Breast epithelium (tissue), 4 donors: ENCODE data around the gene HSD17B14. TPM values are rescaled to one million over a fixed set of nuclear protein-coding genes. Genes with fewer than 3 reads are reported as not detected.
A peak's percentile ranks its signal among the peaks of the same experiment; 100 is the strongest.

Experiments
- DNase-seq, 2 donors: peaks; one replicate each; pipeline ENCODE4 v3.0.0-alpha.2; 2019; ENCODE audit warnings: low spot score in 2 of 2
- H3K27ac ChIP-seq, 2 donors: fragments of 200-600 bp; sonication (generic) in 1 of 2; one replicate each; pipeline ENCODE4 v1.5.1; 2016 to 2019; ENCODE audit warnings: mild to moderate bottlenecking in 1 of 2
- H3K27me3 ChIP-seq, 2 donors: fragments of 200-600 bp; sonication (generic) in 1 of 2; one replicate each; pipeline versions ENCODE4 v1.5.1 to v1.6.0; 2017 to 2019; ENCODE audit warnings: control low read depth in 1 of 2, mild to moderate bottlenecking in 1 of 2
- H3K36me3 ChIP-seq: fragments of 200-600 bp; one replicate; pipeline ENCODE4 v1.5.1; 2019
- H3K4me1 ChIP-seq, 2 donors: fragments of 200-600 bp; sonication (generic); one replicate each; pipeline ENCODE4 v1.5.1; 2016 to 2019; ENCODE audit warnings: control low read depth in 1 of 2
- H3K4me3 ChIP-seq, 3 donors: fragments of 200-600 bp; sonication (generic); 1 replicate in 2 of 3; 2 replicates in 1 of 3; pipeline ENCODE4 v1.5.1; 2016 to 2019; ENCODE audit warnings: mild to moderate bottlenecking in 3 of 3, moderate library complexity in 2 of 3
- H3K9me3 ChIP-seq, 2 donors: fragments of 200-600 bp; sonication (generic) in 1 of 2; one replicate each; pipeline ENCODE4 v1.5.1; 2016 to 2019; ENCODE audit warnings: control low read depth in 1 of 2
- POLR2A ChIP-seq: fragments of 450-650 bp; IDR thresholded peaks from one replicate; pipeline ENCODE4 v1.6.1; 2016; ENCODE audit warnings: antibody characterized with exemption, mild to moderate bottlenecking, moderate library complexity
- POLR2AphosphoS5 ChIP-seq, 3 donors: sonication (generic); formaldehyde crosslinking; IDR thresholded peaks; one replicate each; pipeline ENCODE4 v1.6.1; 2017; ENCODE audit warnings: antibody characterized with exemption in 3 of 3
- intact Hi-C: fragments of 100-400 bp; cut with DNase I; formaldehyde crosslinking; loops from one replicate; pipeline ENCODE4 v1.15.1; 2023; ENCODE audit warnings: low total_unique reads
- total RNA-seq, 3 donors: library from RNA; depleted of rRNA; stranded (reverse); fragments of >200 nt; gene quantifications; one replicate each; pipeline ENCODE4 v1.1.0, GENCODE V29; 2016
- TF ChIP-seq, protein P1 (sequence below), 3 donors: fragments of 450-650 bp; IDR thresholded peaks; one replicate each; pipeline ENCODE4 v1.5.1; 2016 to 2017; ENCODE audit warnings: antibody characterized with exemption in 3 of 3, mild to moderate bottlenecking in 3 of 3, moderate library complexity in 3 of 3

Gene HSD17B14
- total RNA-seq, 3 donors from 2014 or later = 13.1 to 18.6 (median 14.6) TPM

- Histone ChIP-seq H3K27ac (no peak overlapping the region), H3K36me3 (no peaks in the 10 kb centered on the region), H3K27me3 (no peaks in the 10 kb centered on the region), H3K4me1 (peaks cover 0 to 5% of the 10 kb centered on the region in 2 donors), H3K9me3 (no peaks in the 10 kb centered on the region), H3K4me3 (no peak overlapping the region)
- no peak for DNase-seq
- intact Hi-C loops = no loop called here
- no peak for TF ChIP-seq POLR2AphosphoS5 (IDR thresholded peaks at IDR 0.05)
- no peak for TF ChIP-seq POLR2A
- TF ChIP-seq, protein P1, sequence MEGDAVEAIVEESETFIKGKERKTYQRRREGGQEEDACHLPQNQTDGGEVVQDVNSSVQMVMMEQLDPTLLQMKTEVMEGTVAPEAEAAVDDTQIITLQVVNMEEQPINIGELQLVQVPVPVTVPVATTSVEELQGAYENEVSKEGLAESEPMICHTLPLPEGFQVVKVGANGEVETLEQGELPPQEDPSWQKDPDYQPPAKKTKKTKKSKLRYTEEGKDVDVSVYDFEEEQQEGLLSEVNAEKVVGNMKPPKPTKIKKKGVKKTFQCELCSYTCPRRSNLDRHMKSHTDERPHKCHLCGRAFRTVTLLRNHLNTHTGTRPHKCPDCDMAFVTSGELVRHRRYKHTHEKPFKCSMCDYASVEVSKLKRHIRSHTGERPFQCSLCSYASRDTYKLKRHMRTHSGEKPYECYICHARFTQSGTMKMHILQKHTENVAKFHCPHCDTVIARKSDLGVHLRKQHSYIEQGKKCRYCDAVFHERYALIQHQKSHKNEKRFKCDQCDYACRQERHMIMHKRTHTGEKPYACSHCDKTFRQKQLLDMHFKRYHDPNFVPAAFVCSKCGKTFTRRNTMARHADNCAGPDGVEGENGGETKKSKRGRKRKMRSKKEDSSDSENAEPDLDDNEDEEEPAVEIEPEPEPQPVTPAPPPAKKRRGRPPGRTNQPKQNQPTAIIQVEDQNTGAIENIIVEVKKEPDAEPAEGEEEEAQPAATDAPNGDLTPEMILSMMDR (IDR thresholded peaks at IDR 0.05) = no peak
These were observed 13.8 kb downstream of the HSD17B14 start for GRCh38 chr19:48822514-48822913.

DNA sequence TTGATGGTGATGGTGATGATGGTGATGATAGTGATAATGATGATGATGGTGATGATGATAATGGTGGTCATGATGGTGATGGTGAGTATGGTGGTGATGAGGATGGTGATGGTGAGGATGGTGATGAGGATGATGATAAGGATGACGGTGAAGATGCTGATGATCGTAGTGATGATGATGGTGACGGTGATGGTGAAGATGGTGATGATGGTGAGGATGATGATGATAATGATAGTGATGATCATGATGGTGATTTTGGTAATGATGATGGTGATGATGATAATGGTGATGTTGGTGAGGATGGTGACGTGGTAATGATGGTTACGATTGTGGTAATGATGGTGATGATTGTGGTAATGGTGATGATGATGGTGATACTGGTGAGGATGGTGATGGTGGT is 14.7 kb downstream of the HSD17B14 start:
- H3K4me3 ChIP-seq = no peak overlapping the region
- TF ChIP-seq, protein P1 (IDR thresholded peaks at IDR 0.05) = no peak
- TF ChIP-seq POLR2AphosphoS5 (IDR thresholded peaks at IDR 0.05) = no peak
- no peaks in the 10 kb centered on the region for H3K9me3 ChIP-seq
- intact Hi-C loops = no loop called here
- no peak for DNase-seq
- peaks cover 0 to 5% of the 10 kb centered on the region in 2 donors for H3K4me1 ChIP-seq
- no peaks in the 10 kb centered on the region for H3K27me3 ChIP-seq
- no peak overlapping the region for H3K27ac ChIP-seq
- no peaks in the 10 kb centered on the region for H3K36me3 ChIP-seq

- H3K9me3 ChIP-seq = no peaks in the 10 kb centered on the region
- peaks cover 0 to 5% of the 10 kb centered on the region in 2 donors for H3K4me1 ChIP-seq
- no peaks in the 10 kb centered on the region for H3K27me3 ChIP-seq
- intact Hi-C loops = no loop called here
- H3K4me3 ChIP-seq = no peak overlapping the region
- peak; percentile 90 to 91 for DNase-seq
- H3K27ac ChIP-seq = peak overlapping the region; percentile 72 to 80
- peak in 2 of 3 donors; percentile 95 to 96 for TF ChIP-seq POLR2AphosphoS5 (IDR thresholded peaks at IDR 0.05)
- TF ChIP-seq, protein P1 (IDR thresholded peaks at IDR 0.05) = no peak
- H3K36me3 ChIP-seq = no peaks in the 10 kb centered on the region
These were observed 16.9 kb downstream of the HSD17B14 start for GRCh38 chr19:48819366-48819816.

GRCh38 chr19:48818234-48818820 is 18.0 kb downstream of the HSD17B14 start:
- intact Hi-C loops = no loop called here
- H3K4me3 ChIP-seq = no peak overlapping the region
- no peaks in the 10 kb centered on the region for H3K36me3 ChIP-seq
- no peak for DNase-seq
- H3K27me3 ChIP-seq = no peaks in the 10 kb centered on the region
- H3K9me3 ChIP-seq = no peaks in the 10 kb centered on the region
- peaks cover 0 to 5% of the 10 kb centered on the region in 2 donors for H3K4me1 ChIP-seq
- H3K27ac ChIP-seq = peak overlapping the region; percentile 71 to 72
- TF ChIP-seq POLR2AphosphoS5 (IDR thresholded peaks at IDR 0.05) = no peak
- TF ChIP-seq, protein P1 (IDR thresholded peaks at IDR 0.05) = no peak
- no peak for TF ChIP-seq POLR2A

DNA sequence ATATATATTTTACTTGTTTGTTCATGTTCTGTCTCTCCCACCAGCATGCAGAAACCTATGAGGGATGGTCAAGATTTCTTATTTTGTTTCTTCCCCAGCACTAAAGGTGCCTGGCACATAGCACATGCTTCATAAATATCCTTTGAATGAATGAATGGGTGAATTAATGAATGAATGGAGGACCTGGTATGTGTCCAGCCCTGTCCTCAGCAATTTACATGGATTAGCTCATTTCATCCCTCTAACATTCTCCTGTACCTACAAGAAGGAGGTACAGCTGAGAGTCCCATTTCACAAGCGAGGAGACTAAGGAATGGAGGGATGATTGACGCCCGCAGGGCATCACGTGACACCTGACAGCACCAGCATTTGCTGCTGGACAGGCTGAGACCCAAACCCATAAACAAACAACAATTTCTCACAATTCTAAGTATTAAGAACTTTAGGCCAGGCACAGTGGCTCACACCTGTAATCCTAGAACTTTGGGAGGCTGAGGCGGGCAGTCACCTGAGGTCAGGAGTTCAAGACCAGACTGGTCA is 18.6 kb downstream of the HSD17B14 start:
- H3K27ac ChIP-seq = peak overlapping the region in 1 of 2 donors; percentile 1
- H3K9me3 ChIP-seq = no peaks in the 10 kb centered on the region
- H3K27me3 ChIP-seq = no peaks in the 10 kb centered on the region
- no peak overlapping the region for H3K4me3 ChIP-seq
- intact Hi-C loops = no loop called here
- no peaks in the 10 kb centered on the region for H3K36me3 ChIP-seq
- no peak for DNase-seq
- TF ChIP-seq, protein P1 (IDR thresholded peaks at IDR 0.05) = no peak
- TF ChIP-seq POLR2AphosphoS5 (IDR thresholded peaks at IDR 0.05) (no peak), POLR2A (no peak)
- peaks cover 0 to 5% of the 10 kb centered on the region in 2 donors for H3K4me1 ChIP-seq
